Measurements from ENCODE around the gene EEFSEC. TPM values are rescaled to one million over a fixed set of nuclear protein-coding genes. Genes with fewer than 3 reads are reported as not detected.
A peak's percentile ranks its signal among the peaks of the same experiment; 100 is the strongest.

Gene EEFSEC
- total RNA-seq, 6 donors from 2014 or later, result 14.9 to 38.8 (median 17.9) TPM

DNA sequence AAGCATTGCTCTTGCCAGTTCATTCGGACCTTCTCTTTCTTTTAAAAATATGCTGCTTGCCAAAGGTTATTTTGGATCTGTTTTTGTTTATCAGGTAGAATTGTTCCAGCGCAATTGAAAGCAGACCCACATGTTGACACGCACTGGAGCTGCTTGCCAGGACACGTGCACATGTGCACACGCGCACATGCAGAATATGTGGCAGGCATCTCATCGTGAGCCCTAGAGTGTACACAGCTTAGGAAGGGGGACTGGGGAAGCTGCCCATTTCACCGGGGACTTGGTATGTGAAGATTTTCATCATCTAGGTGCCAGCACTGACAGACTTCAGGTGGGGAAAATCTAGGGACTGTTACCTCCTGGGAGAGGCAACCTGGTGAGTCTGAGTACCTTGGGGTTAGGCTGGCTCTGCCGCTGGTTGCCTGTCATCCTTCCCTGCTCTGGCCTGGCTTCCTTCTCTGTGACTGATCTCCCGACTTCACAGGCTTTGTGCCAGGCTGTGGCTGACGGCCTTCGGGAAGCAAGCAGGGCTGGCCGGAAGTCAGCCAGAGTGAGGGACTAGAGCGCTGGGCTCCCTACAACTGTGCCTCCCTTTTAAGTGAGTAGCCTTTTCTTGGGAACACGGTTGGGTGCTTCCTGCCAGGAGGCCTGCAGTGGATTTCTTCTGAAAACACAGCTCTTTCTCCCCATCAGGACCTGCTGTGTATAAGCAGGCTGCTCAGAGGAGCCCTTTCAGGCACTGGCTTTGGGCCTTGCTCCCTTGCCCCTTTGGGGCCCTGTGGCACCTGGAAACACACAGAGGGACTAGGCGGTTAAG, 129.3 kb downstream of the EEFSEC start:
- DNase-seq (peak in 1 of 2 donors; percentile 44), ATAC-seq (ENCODE audit: low FRiP score in 2 of 2) (no peak)
- WGBS, 2 donors, result 58 to 84% methylated on average over 14 to 16 of the region's 16 CpGs
- peaks cover 4 to 23% (median 11%) of the 10 kb centered on the region in 4 donors for H3K4me1 ChIP-seq
- no peak for TF ChIP-seq POLR2A (IDR thresholded peaks at IDR 0.05)
- TF ChIP-seq POLR2AphosphoS5 (IDR thresholded peaks at IDR 0.05), result no peak
- TF ChIP-seq, protein P1, sequence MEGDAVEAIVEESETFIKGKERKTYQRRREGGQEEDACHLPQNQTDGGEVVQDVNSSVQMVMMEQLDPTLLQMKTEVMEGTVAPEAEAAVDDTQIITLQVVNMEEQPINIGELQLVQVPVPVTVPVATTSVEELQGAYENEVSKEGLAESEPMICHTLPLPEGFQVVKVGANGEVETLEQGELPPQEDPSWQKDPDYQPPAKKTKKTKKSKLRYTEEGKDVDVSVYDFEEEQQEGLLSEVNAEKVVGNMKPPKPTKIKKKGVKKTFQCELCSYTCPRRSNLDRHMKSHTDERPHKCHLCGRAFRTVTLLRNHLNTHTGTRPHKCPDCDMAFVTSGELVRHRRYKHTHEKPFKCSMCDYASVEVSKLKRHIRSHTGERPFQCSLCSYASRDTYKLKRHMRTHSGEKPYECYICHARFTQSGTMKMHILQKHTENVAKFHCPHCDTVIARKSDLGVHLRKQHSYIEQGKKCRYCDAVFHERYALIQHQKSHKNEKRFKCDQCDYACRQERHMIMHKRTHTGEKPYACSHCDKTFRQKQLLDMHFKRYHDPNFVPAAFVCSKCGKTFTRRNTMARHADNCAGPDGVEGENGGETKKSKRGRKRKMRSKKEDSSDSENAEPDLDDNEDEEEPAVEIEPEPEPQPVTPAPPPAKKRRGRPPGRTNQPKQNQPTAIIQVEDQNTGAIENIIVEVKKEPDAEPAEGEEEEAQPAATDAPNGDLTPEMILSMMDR (IDR thresholded peaks at IDR 0.05), result no peak
- TF ChIP-seq EP300 (IDR thresholded peaks at IDR 0.05), result no peak
- no peaks in the 10 kb centered on the region for H3K27me3 ChIP-seq
- H3K27ac ChIP-seq, result no peak overlapping the region
- peaks cover 0 to 6% (median 0%) of the 10 kb centered on the region in 4 donors for H3K36me3 ChIP-seq
- H3K4me3 ChIP-seq, result no peak overlapping the region
- no peaks in the 10 kb centered on the region for H3K9me3 ChIP-seq

GRCh38 chr3:128283421-128283820, 130.1 kb downstream of the EEFSEC start:
- WGBS, 2 donors, result 94 to 100% methylated on average over 1 to 3 of the region's 3 CpGs
- Histone ChIP-seq H3K36me3 (peaks cover 0 to 6% (median 0%) of the 10 kb centered on the region in 4 donors), H3K4me3 (no peak overlapping the region), H3K4me1 (peaks cover 4 to 23% (median 11%) of the 10 kb centered on the region in 4 donors), H3K27me3 (no peaks in the 10 kb centered on the region), H3K9me3 (no peaks in the 10 kb centered on the region), H3K27ac (no peak overlapping the region)
- DNase-seq (no peak), ATAC-seq (ENCODE audit: low FRiP score in 2 of 2) (no peak)
- no peak for TF ChIP-seq POLR2A (IDR thresholded peaks at IDR 0.05)

DNA sequence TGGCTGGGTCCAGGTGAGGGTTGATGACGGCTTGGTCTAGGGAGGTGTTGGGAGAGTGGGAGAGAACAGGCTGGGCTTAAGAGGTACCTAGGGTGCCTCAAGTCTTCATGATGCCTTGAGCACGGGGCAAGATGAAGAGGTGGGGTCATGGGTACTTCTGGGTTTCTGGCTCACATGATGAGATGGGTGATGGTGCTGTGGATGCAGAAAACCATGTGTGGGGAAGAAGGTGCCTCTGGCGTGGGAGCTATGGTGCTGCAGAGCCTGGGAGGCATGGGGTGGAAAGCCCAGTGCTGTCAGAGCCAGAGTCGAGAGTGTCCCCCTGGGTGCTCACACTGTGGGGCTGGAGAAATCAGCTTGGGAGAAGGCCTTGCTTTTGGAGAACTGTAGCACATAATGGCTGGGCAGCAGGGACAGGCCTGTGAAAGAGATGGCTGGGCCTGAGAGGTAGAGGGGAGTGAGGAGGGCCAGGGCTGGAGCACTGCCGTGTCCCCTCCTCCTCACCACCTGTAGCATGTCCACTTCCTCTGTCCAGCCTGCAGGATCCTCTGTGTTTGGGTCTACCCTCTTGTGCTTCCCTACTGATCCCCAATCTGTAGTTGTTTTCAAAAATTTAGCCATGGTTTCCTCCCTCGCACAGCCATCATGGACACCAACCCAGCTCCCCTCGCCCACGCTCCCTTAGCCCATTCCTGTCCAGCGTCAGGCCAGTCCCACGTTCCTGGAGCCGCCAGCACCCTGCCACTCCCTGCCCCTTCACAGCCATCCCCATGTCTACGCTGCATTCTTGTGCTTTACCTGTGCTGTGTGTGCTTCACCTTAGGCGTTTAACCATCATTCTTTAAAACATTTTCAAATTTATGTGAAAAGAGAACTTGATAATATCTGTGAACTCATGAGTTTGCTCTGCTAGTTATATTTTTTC, 132.0 kb downstream of the EEFSEC start:
- WGBS, 2 donors, result 95 to 98% methylated on average over 13 of the region's 13 CpGs
- peaks cover 0 to 14% (median 7%) of the 10 kb centered on the region in 4 donors for H3K4me1 ChIP-seq
- no peak for TF ChIP-seq POLR2A (IDR thresholded peaks at IDR 0.05)
- no peaks in the 10 kb centered on the region for H3K27me3 ChIP-seq
- DNase-seq, result peak in 1 of 2 donors; percentile 37
- H3K9me3 ChIP-seq, result no peaks in the 10 kb centered on the region
- H3K27ac ChIP-seq, result no peak overlapping the region
- no peak overlapping the region for H3K4me3 ChIP-seq
- ATAC-seq (ENCODE audit: low FRiP score in 2 of 2), result no peak
- peaks cover 0 to 10% (median 0%) of the 10 kb centered on the region in 4 donors for H3K36me3 ChIP-seq

DNA sequence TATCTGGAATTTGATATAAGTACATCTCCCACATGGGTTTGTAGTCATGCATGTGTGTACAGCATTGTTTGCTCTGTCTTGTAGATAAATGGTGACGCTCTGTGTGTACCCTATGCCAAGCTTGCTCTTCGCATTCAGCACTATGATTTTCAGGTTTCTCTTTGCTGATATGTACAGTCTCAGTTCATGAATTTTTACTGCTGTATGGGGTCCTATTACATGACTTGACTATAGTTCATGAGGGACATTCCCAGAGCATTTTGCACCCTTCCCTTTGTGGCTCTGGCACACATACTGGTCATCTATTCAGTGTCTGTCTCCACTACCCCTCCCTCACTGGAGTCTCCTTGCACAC, 132.7 kb downstream of the EEFSEC start:
- 97 to 98% methylated on average over 2 of the region's 2 CpGs for WGBS, 2 donors
- Histone ChIP-seq H3K27me3 (no peaks in the 10 kb centered on the region), H3K4me3 (no peak overlapping the region), H3K27ac (no peak overlapping the region), H3K4me1 (peaks cover 0 to 14% (median 7%) of the 10 kb centered on the region in 4 donors), H3K36me3 (peaks cover 0 to 10% (median 0%) of the 10 kb centered on the region in 4 donors), H3K9me3 (no peaks in the 10 kb centered on the region)
- ATAC-seq (ENCODE audit: low FRiP score in 2 of 2) (no peak), DNase-seq (no peak)
- TF ChIP-seq EP300 (IDR thresholded peaks at IDR 0.05) (no peak), POLR2AphosphoS5 (IDR thresholded peaks at IDR 0.05) (no peak), POLR2A (IDR thresholded peaks at IDR 0.05) (no peak)
- TF ChIP-seq, protein P1 (IDR thresholded peaks at IDR 0.05), result no peak

DNA sequence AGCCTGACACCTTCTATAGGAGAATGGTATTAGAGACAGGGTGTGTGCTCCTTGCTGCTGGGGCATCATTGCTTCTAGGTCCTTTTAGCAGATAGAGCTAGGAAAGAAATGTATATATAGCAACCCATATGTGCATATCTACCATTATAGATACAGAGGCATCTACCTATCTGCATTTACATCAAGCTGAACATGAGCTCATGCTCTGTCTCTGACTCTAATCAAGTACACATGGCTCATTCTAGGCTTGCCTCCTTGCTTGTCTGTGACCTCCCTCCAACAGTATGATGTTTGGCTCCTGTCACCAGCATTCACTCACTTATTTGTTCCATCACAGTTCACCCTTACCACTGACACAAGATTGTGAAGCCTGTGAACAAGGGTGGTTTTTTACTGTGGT, 133.4 kb downstream of the EEFSEC start:
- H3K4me3 ChIP-seq, result no peak overlapping the region
- H3K4me1 ChIP-seq, result peaks cover 0 to 13% (median 5%) of the 10 kb centered on the region in 4 donors
- ATAC-seq (ENCODE audit: low FRiP score in 2 of 2) (no peak), DNase-seq (no peak)
- H3K9me3 ChIP-seq, result no peaks in the 10 kb centered on the region
- H3K27me3 ChIP-seq, result no peaks in the 10 kb centered on the region
- peaks cover 0 to 10% (median 0%) of the 10 kb centered on the region in 4 donors for H3K36me3 ChIP-seq
- TF ChIP-seq POLR2A (IDR thresholded peaks at IDR 0.05), result no peak
- TF ChIP-seq, protein P1 (IDR thresholded peaks at IDR 0.05), result no peak
- TF ChIP-seq POLR2AphosphoS5 (IDR thresholded peaks at IDR 0.05), result no peak
- no peak for TF ChIP-seq EP300 (IDR thresholded peaks at IDR 0.05)
- no peak overlapping the region for H3K27ac ChIP-seq
